Lower leg skin (tissue), 4 donors: Measurements from ENCODE around the gene CDKAL1. TPM values are rescaled to one million over a fixed set of nuclear protein-coding genes. Genes with fewer than 3 reads are reported as not detected.

Source experiments
- DNase-seq, 2 donors: peaks; one replicate each; pipeline ENCODE4 v3.0.0-alpha.2; 2019; ENCODE audit warnings: low spot score in 2 of 2
- H3K4me3 ChIP-seq: fragments of 200-600 bp; sonication (generic); 2 replicates; pipeline ENCODE4 v1.5.1; 2017; ENCODE audit warnings: mild to moderate bottlenecking, low read depth; ENCODE audit not compliant: poor library complexity, severe bottlenecking
- CTCF ChIP-seq, 3 donors: fragments of 450-650 bp; IDR thresholded peaks; one replicate each; pipeline ENCODE4 v1.5.1; 2016; ENCODE audit warnings: antibody characterized with exemption in 3 of 3, mild to moderate bottlenecking in 3 of 3, moderate library complexity in 2 of 3
- POLR2A ChIP-seq, 2 donors: fragments of 450-650 bp; IDR thresholded peaks; one replicate each; pipeline ENCODE4 v1.6.1; 2016 to 2017; ENCODE audit warnings: antibody characterized with exemption in 2 of 2, mild to moderate bottlenecking in 1 of 2, moderate library complexity in 1 of 2
- whole genome bisulfite sequencing, 2 donors: methylation state at CpG; one replicate each; pipeline ENCODE4 v1.1.5; 2018; 5-methylcytosine and 5-hydroxymethylcytosine counted together
- intact Hi-C: fragments of 100-400 bp; cut with DNase I; formaldehyde crosslinking; loops from one replicate; pipeline ENCODE4 v1.15.0; 2023; ENCODE audit warnings: low total_unique reads
- total RNA-seq, 4 donors: library from RNA; depleted of rRNA; stranded (reverse); fragments of >200 nt; gene quantifications; one replicate each; pipeline ENCODE4 v1.1.0, GENCODE V29; 2016

Gene CDKAL1
- total RNA-seq, 4 donors from 2014 or later = 10.3 to 18.0 (median 11.6) TPM

DNA sequence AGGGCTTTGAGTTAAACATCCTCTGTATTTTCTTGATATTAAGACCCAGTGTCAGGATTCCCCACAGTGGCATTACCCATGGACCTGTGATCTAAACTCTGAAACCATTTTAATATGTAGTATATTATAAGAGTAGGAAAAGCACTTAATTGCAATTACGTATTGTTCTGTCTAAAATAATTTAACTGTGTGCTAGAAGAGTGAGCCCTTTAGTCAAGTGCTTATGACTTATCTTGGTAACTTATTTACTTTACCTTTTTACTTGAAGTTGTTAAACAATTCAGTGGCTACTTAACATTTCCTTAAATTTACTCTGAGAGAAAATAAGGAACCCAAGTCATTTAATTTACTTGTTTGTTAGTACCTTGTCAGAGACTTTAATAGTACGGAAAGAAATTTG, 173.6 kb downstream of the CDKAL1 start:
- no peak for TF ChIP-seq POLR2A (IDR thresholded peaks at IDR 0.05)
- no peak for TF ChIP-seq CTCF (IDR thresholded peaks at IDR 0.05)
- no peak for DNase-seq
- no peak overlapping the region for H3K4me3 ChIP-seq
- intact Hi-C loops = no loop called here
- WGBS, 2 donors = 94 to 100% methylated on average over 2 of the region's 2 CpGs

GRCh38 chr6:20708367-20709124, 174.3 kb downstream of the CDKAL1 start:
- no peak for DNase-seq
- 85 to 87% methylated on average over 3 of the region's 3 CpGs for WGBS, 2 donors
- TF ChIP-seq CTCF (IDR thresholded peaks at IDR 0.05) (no peak), POLR2A (IDR thresholded peaks at IDR 0.05) (no peak)
- intact Hi-C loops = no loop called here
- no peak overlapping the region for H3K4me3 ChIP-seq

DNA sequence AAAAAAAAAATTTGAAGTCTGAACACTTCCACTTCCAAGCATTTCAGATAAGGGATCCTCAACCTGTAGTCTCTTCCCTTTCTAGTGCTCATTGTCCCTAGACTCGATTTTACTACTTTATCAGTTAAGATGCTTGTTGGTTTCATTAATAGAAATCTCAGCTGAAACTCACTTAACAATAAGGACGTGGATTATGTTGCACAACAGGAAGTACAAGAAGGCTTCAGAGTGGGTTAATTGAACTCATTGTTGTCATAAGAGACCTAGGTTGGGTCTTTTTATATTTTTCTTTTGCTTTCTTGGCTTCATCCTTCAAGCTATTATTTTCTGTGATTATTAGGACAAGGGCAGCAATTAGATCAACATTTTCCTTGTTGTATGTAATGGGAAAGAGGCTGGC, 175.2 kb downstream of the CDKAL1 start:
- intact Hi-C loops = no loop called here
- TF ChIP-seq CTCF (IDR thresholded peaks at IDR 0.05) (no peak), POLR2A (IDR thresholded peaks at IDR 0.05) (no peak)
- no peak for DNase-seq
- 60 to 61% methylated on average over 2 of the region's 2 CpGs for WGBS, 2 donors
- no peak overlapping the region for H3K4me3 ChIP-seq

DNA sequence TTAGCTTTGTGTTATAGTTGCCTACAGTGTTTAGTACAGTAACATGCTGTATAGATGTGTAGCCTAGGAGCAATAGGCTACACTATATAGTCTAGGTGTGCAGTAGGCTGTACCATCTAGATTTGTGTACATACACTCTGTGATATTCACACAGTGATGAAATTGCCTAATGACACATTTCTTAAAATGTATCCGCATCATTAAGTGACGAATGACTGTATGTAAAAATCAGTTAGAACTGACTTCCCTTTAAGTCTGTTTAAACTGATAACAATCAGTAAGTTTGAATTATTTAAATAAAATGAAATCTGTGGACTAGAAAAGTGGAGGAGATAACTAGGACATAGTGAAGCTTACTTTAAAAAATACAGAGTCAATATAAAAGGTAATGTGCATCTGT, 176.1 kb downstream of the CDKAL1 start:
- DNase-seq = no peak
- TF ChIP-seq POLR2A (IDR thresholded peaks at IDR 0.05) (no peak), CTCF (IDR thresholded peaks at IDR 0.05) (no peak)
- no peak overlapping the region for H3K4me3 ChIP-seq
- intact Hi-C loops = no loop called here
- WGBS, 2 donors = 73 to 80% methylated on average over 2 of the region's 2 CpGs

DNA sequence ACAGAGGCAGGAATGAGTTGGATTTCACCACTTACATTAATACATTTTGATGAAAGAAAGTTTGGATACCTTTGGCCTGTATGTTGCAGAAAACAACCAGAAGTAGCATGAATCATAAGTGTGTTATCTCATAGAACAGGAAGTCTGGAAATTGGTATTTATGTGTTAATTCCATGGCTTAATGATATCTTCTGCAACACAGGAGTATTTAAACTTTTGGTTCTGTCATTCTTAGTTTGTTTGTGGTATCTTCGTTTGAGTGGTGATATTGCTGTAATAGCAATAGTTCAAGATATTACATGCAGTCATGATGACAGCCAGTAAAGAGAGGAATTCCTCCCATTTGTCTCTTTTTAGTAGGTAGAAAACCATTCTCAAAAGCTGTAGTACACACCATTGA, 177.3 kb downstream of the CDKAL1 start:
- WGBS, 2 donors = 47 to 51% methylated on average over 1 of the region's 1 CpG
- no peak for DNase-seq
- no peak for TF ChIP-seq POLR2A (IDR thresholded peaks at IDR 0.05)
- TF ChIP-seq CTCF (IDR thresholded peaks at IDR 0.05) = no peak
- no peak overlapping the region for H3K4me3 ChIP-seq
- intact Hi-C loops = no loop called here

DNA sequence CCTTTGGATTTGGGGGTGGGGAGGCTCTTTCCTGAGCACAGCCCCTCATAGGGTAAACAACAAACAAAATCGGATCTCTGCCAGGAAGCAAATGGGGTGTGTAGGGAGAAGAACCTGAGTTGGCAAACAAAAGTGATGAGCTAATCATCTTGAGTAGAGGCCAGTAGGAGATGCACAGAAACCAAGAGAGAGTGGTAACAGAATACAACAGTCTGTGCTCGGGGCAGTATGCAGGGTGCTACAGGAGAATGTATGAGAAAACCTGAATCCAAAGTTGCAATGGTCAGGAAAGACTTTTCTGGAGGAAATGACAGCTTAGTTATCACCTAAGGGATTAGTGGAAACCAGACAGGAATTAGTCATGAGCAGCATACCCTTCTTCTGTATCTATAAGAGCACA, 177.8 kb downstream of the CDKAL1 start:
- TF ChIP-seq POLR2A (IDR thresholded peaks at IDR 0.05) (no peak), CTCF (IDR thresholded peaks at IDR 0.05) (no peak)
- no peak for DNase-seq
- intact Hi-C loops = no loop called here
- H3K4me3 ChIP-seq = no peak overlapping the region
- 38 to 46% methylated on average over 2 of the region's 2 CpGs for WGBS, 2 donors
